GM23248 (cell line): ENCODE measurements around the gene JARID2. TPM values are rescaled to one million over a fixed set of nuclear protein-coding genes. Genes with fewer than 3 reads are reported as not detected.

Experiments used
- DNase-seq: peaks from one replicate; pipeline ENCODE4 v3.0.0-alpha.2; 2015
- H2AFZ ChIP-seq: fragments of 200-600 bp; sonication (generic); 2 replicates; pipeline ENCODE4 v1.6.1; 2016; ENCODE audit warnings: antibody characterized with exemption
- H3F3A ChIP-seq: fragments of 200-600 bp; sonication (generic); 2 replicates; pipeline ENCODE4 v1.6.1; 2016; ENCODE audit warnings: mild to moderate bottlenecking, antibody characterized with exemption, mixed run types; ENCODE audit not compliant: insufficient read depth
- H3K27ac ChIP-seq: fragments of 200-600 bp; sonication (generic); 2 replicates; pipeline ENCODE4 v1.5.1; 2016; ENCODE audit warnings: mild to moderate bottlenecking
- H3K27me3 ChIP-seq: fragments of 200-600 bp; sonication (generic); replicated peaks from 2 replicates; pipeline ENCODE4 v1.6.1; 2016; ENCODE audit warnings: mild to moderate bottlenecking; ENCODE audit not compliant: insufficient read depth
- H3K36me3 ChIP-seq: fragments of 200-600 bp; sonication (generic); 2 replicates; pipeline ENCODE4 v1.6.1; 2016; ENCODE audit warnings: low read depth, mild to moderate bottlenecking
- H3K4me1 ChIP-seq: fragments of 200-600 bp; sonication (generic); 2 replicates; pipeline ENCODE4 v1.6.1; 2016; ENCODE audit warnings: mild to moderate bottlenecking; ENCODE audit not compliant: insufficient read depth
- H3K4me2 ChIP-seq: fragments of 200-600 bp; sonication (generic); one replicate; pipeline ENCODE4 v1.6.1; 2016; ENCODE audit warnings: mild to moderate bottlenecking; ENCODE audit not compliant: unreplicated experiment
- H3K4me3 ChIP-seq: fragments of 200-600 bp; sonication (generic); 2 replicates; pipeline ENCODE4 v1.5.1; 2016; ENCODE audit warnings: mild to moderate bottlenecking
- H3K79me2 ChIP-seq: fragments of 200-600 bp; sonication (generic); 2 replicates; pipeline ENCODE4 v1.6.1; 2016; ENCODE audit warnings: mild to moderate bottlenecking; ENCODE audit not compliant: insufficient read depth
- H3K9ac ChIP-seq: fragments of 200-600 bp; sonication (generic); 2 replicates; pipeline ENCODE4 v1.6.1; 2016; ENCODE audit warnings: mild to moderate bottlenecking
- H3K9me2 ChIP-seq: fragments of 200-600 bp; sonication (generic); 2 replicates; pipeline ENCODE4 v1.6.1; 2016; ENCODE audit warnings: mixed run types, mild to moderate bottlenecking, moderate library complexity; ENCODE audit not compliant: insufficient read depth
- H3K9me3 ChIP-seq: fragments of 200-600 bp; sonication (generic); one replicate; pipeline ENCODE4 v1.6.1; 2017; ENCODE audit warnings: low read depth
- H4K20me1 ChIP-seq: fragments of 200-600 bp; sonication (generic); 2 replicates; pipeline ENCODE4 v1.6.0; 2016; ENCODE audit not compliant: insufficient read depth
- EZH2 ChIP-seq: fragments of 200-600 bp; sonication (generic); IDR thresholded peaks from 2 replicates; pipeline ENCODE4 v1.6.1; 2018; ENCODE audit warnings: antibody characterized with exemption, mild to moderate bottlenecking; ENCODE audit not compliant: insufficient read depth, poor library complexity, severe bottlenecking
- EZH2phosphoT487 ChIP-seq: fragments of 200-600 bp; sonication (generic); IDR thresholded peaks from 2 replicates; pipeline ENCODE4 v1.6.1; 2018; ENCODE audit warnings: antibody characterized with exemption, moderate library complexity, mild to moderate bottlenecking, low read depth; ENCODE audit not compliant: insufficient read depth
- WGBS, 2 experiments: methylation state at CpG; one replicate each; pipeline ENCODE4 v1.1.6; 2015 to 2017; ENCODE audit warnings: low lambda C conversion rate in 2 of 2, low coverage in 1 of 2; ENCODE audit errors: missing lambda C conversion rate in 2 of 2; 5-methylcytosine and 5-hydroxymethylcytosine counted together
- in situ Hi-C: fragments of 300-500 bp; cut with MboI; formaldehyde crosslinking; loops from 2 replicates; pipeline ENCODE4 v1.15.0; 2020
- polyA plus RNA-seq: library from polyadenylated mRNA; unstranded; fragments of >200 nt; fragmentation: Nextera tagmentation; extraction: Ambion mirVana; gene quantifications from 2 replicates; pipeline ENCODE4 v1.2.1, GENCODE V29; 2016
- total RNA-seq: library from RNA; depleted of rRNA; stranded (reverse); fragments of >200 nt; shearing (Covaris generic); gene quantifications from 2 replicates; pipeline ENCODE4 v1.2.3, GENCODE V29; 2014

The JARID2 gene
- total and polyA plus RNA-seq, 2 experiments from 2014 or later: 3.9 to 9.3 TPM

DNA sequence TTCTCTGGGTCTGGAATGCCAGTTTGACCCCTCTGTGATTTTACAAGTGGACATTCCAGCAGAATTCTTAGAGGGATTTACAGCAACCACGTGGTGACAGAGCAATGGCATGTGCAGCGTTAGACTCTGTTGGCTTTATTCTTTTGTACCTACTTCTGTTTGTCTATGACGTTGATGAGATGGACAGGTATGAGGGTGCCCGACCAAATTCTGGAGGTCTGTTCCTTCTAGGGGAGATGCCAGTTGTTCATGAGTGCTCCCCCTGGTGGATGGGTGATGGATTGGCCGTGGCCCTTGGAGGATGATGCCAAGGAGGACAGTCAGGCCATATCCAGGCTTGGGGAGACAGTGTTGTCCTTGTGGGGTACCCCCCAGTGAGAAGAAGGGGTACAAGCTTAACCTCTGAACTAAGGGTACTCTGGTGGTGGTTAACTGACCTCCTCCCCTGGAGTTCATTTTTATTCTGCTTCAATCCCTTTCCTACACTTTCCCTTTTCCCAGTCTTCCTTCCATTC, 218.4 kb downstream of the JARID2 start:
- no peak overlapping the region for H3K9ac ChIP-seq
- H3K27me3 ChIP-seq: no peaks in the 10 kb centered on the region
- H4K20me1 ChIP-seq: no peaks in the 10 kb centered on the region; the same call in 1 of the 2 replicates
- no peak overlapping the region for H3K4me2 ChIP-seq
- peaks cover 25% of the 10 kb centered on the region for H3K4me1 ChIP-seq
- H2AFZ ChIP-seq: no peak overlapping the region
- no peaks in the 10 kb centered on the region for H3K9me2 ChIP-seq
- 0 out of 2 replicates have a peak, but pooled peaks cover 4% of the 10 kb centered on the region for H3K36me3 ChIP-seq
- no peak overlapping the region for H3K27ac ChIP-seq
- peaks cover 91% of the 10 kb centered on the region for H3K79me2 ChIP-seq
- no peaks in the 10 kb centered on the region for H3K9me3 ChIP-seq
- no peak overlapping the region for H3K4me3 ChIP-seq
- TF ChIP-seq EZH2 (no peak), EZH2phosphoT487 (no peak)
- DNase-seq: no peak
- WGBS, 2 experiments: 79 to 92% methylated on average over 5 of the region's 5 CpGs
- in situ Hi-C loops: no loop called here
- H3F3A ChIP-seq: peaks cover 9% of the 10 kb centered on the region

GRCh38 chr6:15465212-15465611, 219.3 kb downstream of the JARID2 start:
- Histone ChIP-seq H3K9me3 (no peaks in the 10 kb centered on the region), H3K79me2 (peaks cover 86% of the 10 kb centered on the region), H3K4me2 (no peak overlapping the region), H3F3A (peaks cover 9% of the 10 kb centered on the region), H3K27ac (no peak overlapping the region), H3K36me3 (0 out of 2 replicates have a peak, but pooled peaks cover 4% of the 10 kb centered on the region), H3K4me3 (no peak overlapping the region), H3K4me1 (peaks cover 25% of the 10 kb centered on the region), H3K9ac (no peak overlapping the region), H3K27me3 (no peaks in the 10 kb centered on the region), H3K9me2 (no peaks in the 10 kb centered on the region), H4K20me1 (no peaks in the 10 kb centered on the region; the same call in 1 of the 2 replicates), H2AFZ (no peak overlapping the region)
- in situ Hi-C loops: no loop called here
- TF ChIP-seq EZH2 (no peak), EZH2phosphoT487 (no peak)
- no peak for DNase-seq
- WGBS, 2 experiments: 92 to 93% methylated on average over 6 of the region's 6 CpGs

DNA sequence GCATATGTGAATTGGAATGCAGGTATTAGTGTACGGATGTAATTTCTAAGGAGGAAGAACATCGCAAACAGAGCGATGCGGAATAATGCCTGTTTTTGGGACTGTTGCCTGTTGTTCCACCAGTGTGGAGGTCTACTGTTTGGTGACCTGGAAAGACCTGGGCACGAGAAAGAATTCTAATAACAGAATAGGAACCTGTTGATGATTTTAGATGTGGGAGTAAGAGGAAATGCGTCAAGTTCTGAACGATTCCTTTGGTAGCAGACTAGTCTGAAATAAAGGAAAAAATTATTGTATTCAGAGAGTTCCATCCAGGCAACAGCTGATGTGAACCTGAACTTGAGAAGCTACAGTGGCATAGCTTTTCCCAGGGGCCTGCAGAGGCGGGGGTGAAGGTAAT, 224.9 kb downstream of the JARID2 start:
- DNase-seq: no peak
- H3K9ac ChIP-seq: no peak overlapping the region
- H3K9me3 ChIP-seq: no peaks in the 10 kb centered on the region
- H3K9me2 ChIP-seq: no peaks in the 10 kb centered on the region
- H3K4me2 ChIP-seq: no peak overlapping the region
- no peak overlapping the region for H3K27ac ChIP-seq
- H3K79me2 ChIP-seq: peaks cover 79% of the 10 kb centered on the region
- no peaks in the 10 kb centered on the region for H3K27me3 ChIP-seq
- 89 to 90% methylated on average over 8 of the region's 8 CpGs for WGBS, 2 experiments
- TF ChIP-seq EZH2: no peak
- no peak for TF ChIP-seq EZH2phosphoT487
- in situ Hi-C loops: no loop called here
- 0 out of 2 replicates have a peak, but pooled peaks cover 4% of the 10 kb centered on the region for H3K36me3 ChIP-seq
- peaks cover 20% of the 10 kb centered on the region for H3K4me1 ChIP-seq
- H3K4me3 ChIP-seq: no peak overlapping the region
- no peaks in the 10 kb centered on the region for H4K20me1 ChIP-seq
- H2AFZ ChIP-seq: no peak overlapping the region
- peaks cover 30% of the 10 kb centered on the region for H3F3A ChIP-seq

- Histone ChIP-seq H3F3A (peaks cover 41% of the 10 kb centered on the region), H3K4me1 (peaks cover 29% of the 10 kb centered on the region), H3K79me2 (peaks cover 77% of the 10 kb centered on the region), H3K36me3 (0 out of 2 replicates have a peak, but pooled peaks cover 4% of the 10 kb centered on the region), H4K20me1 (no peaks in the 10 kb centered on the region), H3K9ac (no peak overlapping the region), H3K4me3 (no peak overlapping the region), H3K9me3 (no peaks in the 10 kb centered on the region), H3K9me2 (no peaks in the 10 kb centered on the region), H3K4me2 (no peak overlapping the region), H2AFZ (no peak overlapping the region), H3K27ac (no peak overlapping the region), H3K27me3 (no peaks in the 10 kb centered on the region)
- TF ChIP-seq EZH2phosphoT487 (no peak), EZH2 (no peak)
- WGBS, 2 experiments: 95 to 98% methylated on average over 3 of the region's 3 CpGs
- no peak for DNase-seq
- in situ Hi-C loops: no loop called here
Measured at GRCh38 chr6:15472621-15473020, 226.8 kb downstream of the JARID2 start.

GRCh38 chr6:15473174-15473573, 227.3 kb downstream of the JARID2 start:
- Histone ChIP-seq H3K9ac (peak overlapping the region; percentile 55; the same call in 1 of the 2 replicates), H3K9me3 (no peaks in the 10 kb centered on the region), H4K20me1 (no peaks in the 10 kb centered on the region), H2AFZ (no peak overlapping the region), H3F3A (peaks cover 43% of the 10 kb centered on the region), H3K4me3 (0 out of 2 replicates have a peak overlapping the region, but pooled peaks have one; percentile 52), H3K9me2 (no peaks in the 10 kb centered on the region), H3K27ac (peak overlapping the region; percentile 90), H3K27me3 (no peaks in the 10 kb centered on the region), H3K4me2 (peak overlapping the region; percentile 79), H3K36me3 (0 out of 2 replicates have a peak, but pooled peaks cover 4% of the 10 kb centered on the region), H3K4me1 (peaks cover 32% of the 10 kb centered on the region), H3K79me2 (peaks cover 77% of the 10 kb centered on the region)
- TF ChIP-seq EZH2phosphoT487 (no peak), EZH2 (no peak)
- in situ Hi-C loops: no loop called here
- 79% methylated on average over 7 of the region's 7 CpGs for WGBS, 2 experiments
- no peak for DNase-seq
